Kasumi-1 (cell line): ENCODE results near the gene FDPS.
"Not testable (repeated sequence)": the region's sequence is repeated elsewhere in the genome, so short reads cannot be mapped to it uniquely, and the experiment has no call there.

ENCODE experiments used
- DNase-seq, 2 experiments: peaks; one replicate each; lab custom pipeline; 2025; lab: John Stamatoyannopoulos, UW

FDPS gene

DNA sequence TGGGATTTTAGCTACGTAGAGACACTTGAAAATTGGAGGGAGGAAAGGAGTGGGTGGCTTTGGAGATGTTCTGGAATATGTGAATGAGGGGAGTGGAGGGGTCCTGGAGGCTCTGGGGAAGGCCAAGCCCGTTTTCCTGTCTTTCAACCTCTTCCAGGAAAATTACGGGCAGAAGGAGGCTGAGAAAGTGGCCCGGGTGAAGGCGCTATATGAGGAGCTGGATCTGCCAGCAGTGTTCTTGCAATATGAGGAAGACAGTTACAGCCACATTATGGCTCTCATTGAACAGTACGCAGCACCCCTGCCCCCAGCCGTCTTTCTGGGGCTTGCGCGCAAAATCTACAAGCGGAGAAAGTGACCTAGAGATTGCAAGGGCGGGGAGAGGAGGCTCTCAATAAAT lies 11.6 kb downstream of the FDPS start:
- no peak for DNase-seq

DNA sequence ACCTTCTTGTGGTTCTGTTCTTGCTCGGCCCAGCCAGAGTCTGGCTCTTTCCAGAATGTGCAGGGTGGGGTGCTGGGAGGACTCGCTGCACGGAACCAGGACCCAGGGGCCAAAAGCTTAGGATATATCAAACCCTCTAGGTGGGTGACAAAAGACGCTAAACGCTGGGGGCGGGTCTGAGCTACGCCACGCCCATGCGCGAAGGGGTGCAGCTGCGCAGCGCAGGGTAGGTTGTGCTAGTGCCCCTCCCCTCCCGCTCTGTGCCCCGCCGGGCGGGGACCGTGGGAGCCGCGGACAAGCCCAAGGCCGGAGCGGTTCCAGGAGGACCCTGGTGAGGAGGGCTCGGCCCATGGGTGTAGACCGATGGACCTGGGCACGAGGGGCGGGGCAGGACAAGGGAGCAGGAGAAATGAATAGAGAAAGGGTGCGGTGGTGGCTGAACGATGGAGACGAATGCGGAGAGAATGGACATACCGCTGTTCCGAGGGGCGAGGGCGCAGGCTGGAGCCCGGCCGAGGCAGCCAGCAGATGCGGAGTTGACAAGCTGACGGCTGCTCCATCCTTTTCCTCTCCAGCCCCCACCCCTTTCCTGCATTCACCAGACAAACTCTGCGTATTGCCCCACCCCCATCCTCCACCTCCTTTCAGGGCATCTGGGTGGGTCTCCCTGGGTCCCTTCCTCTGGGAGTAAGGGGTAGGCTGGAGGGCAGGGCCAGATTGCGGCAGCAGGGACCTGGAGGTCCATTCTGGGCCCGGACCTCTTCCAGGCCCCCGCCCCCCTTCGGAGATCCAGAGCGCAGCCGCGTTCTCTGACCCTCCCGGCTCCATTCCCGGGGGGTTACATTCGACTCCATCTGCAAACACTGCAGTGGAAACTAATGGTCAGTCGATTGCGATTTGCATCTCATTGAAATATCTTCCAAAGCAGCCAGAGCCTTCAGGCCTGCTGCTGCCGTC lies 12.3 kb downstream of the FDPS start, which contains the start of gene RUSC1:
RUSC1 (plus strand) TSS at position 234 of the 957 bp plus-strand sequence. CDS start 880 bp downstream, outside the sequence.
- DNase-seq = no peak

DNA sequence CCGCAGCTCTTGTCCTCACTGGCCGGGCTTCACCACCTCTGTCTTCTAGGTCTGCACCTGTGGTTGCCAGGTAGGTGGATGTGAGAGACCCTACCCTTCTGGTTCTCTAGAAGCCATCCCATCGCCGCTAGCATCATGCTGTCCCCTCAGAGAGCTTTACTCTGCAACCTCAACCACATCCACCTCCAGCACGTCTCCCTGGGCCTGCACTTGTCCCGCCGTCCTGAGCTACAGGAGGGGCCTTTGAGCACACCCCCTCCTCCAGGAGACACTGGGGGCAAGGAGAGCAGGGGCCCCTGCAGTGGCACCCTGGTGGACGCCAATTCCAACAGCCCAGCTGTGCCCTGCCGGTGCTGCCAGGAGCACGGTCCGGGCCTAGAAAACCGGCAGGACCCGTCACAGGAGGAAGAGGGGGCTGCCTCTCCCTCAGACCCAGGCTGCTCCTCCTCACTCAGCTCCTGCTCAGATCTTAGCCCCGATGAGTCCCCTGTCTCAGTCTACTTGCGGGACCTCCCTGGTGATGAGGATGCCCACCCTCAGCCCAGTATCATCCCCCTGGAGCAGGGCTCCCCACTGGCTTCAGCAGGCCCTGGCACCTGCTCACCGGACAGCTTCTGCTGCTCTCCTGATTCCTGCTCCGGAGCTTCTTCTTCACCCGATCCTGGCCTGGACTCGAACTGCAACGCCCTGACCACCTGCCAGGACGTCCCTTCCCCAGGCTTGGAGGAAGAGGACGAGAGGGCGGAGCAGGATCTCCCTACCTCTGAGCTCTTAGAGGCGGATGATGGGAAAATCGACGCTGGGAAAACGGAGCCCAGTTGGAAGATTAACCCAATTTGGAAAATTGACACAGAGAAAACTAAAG lies 13.2 kb downstream of the FDPS start:
- DNase-seq = no peak

DNA sequence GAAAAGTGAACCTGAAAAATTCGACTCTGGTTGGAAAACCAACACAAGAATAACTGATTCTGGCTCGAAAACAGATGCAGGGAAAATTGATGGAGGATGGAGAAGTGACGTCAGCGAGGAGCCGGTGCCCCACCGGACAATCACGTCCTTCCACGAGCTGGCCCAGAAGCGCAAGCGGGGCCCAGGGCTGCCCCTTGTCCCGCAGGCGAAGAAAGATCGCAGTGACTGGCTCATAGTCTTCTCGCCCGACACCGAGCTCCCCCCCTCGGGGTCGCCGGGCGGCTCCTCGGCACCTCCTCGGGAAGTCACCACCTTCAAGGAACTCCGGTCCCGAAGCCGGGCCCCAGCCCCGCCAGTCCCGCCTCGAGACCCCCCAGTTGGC lies 13.9 kb downstream of the FDPS start:
- DNase-seq = peak; percentile 22 to 44

DNA sequence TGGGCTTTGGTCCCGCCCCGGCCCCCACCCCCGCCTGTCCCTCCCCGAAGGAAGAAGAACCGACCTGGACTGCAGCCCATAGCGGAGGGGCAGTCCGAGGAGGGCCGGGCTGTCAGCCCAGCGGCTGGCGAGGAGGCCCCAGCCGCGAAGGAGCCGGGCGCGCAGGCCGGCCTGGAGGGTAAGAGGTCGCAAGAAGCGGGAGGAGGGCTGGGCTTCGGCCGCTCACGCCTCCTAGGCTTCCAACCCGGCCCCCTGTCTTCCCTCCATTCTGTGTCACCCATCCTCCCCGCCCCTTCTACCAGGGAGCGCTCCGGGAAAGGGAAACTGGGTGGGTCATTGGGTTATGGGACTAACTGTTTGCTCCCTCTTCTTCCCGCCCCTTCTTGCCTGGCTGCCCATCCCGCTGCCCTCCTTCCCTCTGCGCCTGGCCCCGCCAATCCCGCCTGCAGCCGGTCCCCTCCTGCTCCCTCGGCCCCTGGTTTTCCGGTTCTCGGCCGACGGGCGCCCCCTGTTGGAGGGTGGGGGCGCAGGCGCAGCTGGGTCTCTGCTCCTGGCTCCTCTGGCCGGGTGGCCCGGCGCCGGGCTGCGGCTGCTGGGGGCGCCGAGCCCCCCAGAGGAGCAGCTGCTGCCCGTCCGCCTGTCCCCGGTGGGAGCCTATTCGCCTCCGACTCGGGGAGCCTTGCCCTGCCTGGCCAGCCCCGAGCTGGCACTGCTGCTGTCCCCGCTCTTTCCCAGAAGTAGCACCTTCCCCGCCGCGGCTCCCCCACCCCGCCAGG lies 14.5 kb downstream of the FDPS start:
- peak; percentile 95 to 96 for DNase-seq

DNA sequence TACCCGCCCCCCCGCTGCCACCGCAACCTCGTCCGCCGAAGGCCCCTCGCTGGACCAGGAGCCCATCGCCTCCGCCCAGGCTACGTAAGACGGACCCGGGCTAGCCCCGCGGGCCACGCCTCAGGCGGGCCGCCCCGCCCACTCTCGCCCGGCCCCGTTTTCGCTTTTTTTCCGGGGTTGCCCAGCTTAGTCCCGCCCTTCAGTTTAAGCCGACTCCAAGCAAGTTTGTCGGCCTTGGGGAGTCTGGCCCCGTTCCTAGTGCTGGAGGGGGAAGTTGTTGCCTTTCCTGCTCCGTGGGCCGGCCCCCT lies 15.0 kb downstream of the FDPS start:
- peak; percentile 73 to 79 for DNase-seq

DNA sequence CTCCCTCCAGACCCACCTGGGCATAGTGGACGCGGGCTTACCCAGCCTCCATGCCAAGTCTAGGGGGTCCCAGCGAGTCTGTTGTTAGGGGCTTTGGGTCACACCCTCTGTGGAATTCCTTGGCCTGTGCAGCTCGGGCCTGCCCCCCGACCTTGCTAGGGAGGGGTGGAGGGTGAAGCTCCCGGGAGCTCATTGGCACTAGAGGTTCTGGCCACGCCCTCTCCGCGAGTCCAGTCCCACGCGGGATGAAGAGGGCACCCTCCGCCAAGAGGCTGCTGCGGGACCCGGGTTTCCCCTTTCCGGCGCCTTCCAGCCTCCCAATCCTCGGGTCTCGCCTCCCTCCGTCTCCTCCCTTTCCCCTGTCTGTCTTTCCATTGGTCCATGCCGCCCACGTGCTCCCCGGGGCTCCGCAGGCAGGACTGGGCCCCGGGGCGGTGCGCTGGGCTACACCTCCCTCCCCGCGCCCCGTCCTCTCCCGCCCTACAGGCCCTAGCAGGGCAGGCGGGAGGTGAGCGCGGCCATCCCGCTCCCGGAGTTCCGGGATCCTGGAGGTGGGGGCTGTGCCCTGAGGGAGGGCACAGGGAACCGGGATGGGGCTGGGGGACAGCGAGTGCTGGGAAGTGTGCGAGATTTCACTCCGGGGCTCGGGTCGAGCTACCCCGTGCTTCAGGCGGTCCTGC lies 15.5 kb downstream of the FDPS start:
- peak; percentile 96 to 98 for DNase-seq

DNA sequence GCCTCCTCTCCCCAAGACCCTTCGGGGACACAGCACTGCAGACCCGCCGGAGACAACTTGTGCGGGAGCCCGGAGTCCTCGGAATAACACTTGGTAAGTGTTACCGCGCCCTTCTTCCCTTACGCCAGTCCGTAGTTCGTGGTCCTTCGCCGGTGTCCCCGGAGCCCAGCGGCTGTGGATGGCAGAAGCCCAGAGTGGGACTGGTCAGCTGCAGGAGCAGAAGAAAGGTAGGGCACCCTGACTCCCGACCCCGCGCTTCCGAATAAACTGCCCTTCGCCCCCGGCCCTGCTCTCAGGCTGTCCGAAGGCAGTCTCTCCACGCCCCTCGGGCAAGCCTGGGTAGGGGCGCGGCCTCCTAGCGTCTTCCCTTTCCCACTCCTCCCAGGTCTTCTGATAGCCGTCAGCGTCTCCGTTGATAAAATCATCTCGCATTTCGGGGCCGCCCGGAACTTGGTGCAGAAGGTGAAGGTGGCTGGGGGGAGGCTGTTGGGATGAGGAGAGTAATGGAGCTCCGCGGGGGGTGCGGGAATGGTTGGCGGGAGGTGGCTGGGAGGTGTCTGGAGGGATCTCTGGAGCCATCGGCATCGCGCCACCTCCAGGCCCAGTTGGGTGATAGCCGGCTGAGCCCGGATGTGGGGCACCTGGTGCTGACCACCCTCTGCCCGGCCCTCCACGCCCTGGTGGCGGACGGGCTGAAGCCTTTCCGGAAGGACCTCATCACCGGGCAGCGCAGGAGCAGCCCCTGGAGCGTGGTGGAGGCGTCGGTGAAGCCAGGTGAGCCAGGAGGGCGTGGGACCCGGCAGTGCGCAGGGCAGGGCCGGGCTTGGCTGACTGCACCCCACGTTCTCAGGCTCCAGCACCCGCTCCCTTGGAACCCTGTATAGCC lies 16.3 kb downstream of the FDPS start:
- DNase-seq = peak; percentile 60 to 67

DNA sequence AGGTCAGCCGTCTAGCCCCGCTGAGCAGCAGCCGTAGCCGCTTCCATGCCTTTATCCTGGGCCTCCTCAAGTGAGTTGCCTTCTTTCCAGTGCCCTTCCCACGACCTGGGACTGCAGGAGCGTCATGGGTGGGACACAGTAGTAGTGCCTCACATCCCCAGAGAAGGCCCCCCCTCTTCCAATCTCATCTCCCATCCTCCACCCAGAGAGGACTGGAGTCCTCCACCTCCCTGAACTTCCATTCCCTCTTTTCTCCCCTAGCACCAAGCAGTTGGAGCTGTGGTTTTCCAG lies 16.9 kb downstream of the FDPS start:
- no peak for DNase-seq

DNA sequence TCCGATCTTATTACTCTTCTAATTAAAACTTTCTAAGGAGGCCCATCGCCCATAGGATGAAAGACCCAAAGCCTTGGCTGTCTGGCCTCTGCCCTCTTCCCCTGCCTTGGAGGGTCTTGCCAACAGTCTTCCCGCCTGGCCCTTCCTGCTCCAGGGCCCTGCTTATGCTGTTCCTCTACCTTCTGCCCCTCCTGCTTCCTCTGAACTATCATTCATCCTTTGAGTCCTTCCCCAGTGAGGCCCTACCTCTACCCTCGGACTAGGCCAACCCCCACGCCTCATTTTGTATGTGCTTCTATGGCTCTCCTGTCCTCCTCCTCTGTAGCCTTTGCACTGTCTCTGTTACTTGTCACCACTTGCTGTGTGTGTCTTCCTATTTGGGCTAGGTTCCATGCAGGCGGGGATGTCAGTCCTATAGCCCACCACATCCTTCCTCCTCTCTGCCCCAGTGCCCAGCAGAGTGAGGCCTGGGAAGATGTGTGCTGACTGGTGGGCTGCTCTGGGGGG lies 17.4 kb downstream of the FDPS start:
- no peak for DNase-seq

DNA sequence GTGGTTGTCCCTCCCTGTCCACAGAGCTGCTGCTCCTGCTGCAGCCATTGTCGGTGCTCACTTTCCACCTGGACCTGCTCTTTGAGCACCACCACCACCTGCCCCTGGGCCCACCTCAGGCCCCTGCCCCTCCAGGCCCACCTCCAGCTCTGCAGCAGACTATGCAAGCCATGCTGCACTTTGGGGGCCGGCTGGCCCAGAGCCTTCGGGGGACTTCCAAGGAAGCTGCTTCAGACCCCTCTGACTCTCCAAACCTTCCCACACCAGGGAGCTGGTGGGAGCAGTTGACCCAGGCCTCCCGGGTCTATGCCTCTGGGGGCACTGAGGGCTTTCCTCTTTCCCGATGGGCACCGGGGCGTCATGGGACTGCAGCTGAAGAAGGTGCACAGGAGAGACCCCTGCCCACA lies 18.0 kb downstream of the FDPS start:
- no peak for DNase-seq

DNA sequence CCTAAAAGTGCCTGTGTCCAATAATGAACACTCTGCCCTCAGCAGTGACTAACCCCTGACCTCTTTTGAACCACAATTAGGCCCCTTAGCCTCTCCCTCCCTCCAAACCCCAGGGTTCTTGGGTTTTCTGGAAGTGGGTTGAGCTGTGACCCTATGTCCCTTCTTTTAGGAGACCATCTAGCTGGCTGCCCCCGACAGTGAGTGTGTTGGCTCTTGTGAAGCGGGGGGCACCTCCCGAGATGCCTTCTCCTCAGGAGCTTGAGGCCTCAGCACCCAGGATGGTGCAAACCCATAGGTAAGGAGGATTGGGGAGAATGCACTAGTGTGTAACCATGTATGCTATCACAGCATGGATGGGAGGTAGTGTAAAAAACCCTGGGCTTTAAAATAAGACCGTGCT lies 19.3 kb downstream of the FDPS start:
- no peak for DNase-seq

DNA sequence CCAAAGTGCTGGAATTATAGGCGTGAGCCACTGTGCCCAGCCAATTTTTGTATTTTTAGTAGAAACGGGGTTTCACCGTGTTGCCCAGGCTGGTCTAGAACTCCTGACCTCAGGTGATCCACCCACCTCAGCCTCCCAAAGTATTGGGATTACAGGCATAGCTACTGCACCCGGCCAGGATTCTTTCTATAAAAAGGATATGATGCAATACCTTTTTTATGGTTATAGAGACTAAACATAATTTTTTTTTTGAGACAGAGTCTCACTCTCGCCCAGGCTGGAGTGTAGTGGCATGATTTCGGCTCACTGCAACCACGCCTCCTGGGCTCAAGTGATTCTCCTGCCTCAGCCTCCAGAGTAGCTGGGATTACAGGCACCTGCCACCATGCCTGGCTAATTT lies 20.2 kb downstream of the FDPS start:
- not testable (repeated sequence) for DNase-seq

DNA sequence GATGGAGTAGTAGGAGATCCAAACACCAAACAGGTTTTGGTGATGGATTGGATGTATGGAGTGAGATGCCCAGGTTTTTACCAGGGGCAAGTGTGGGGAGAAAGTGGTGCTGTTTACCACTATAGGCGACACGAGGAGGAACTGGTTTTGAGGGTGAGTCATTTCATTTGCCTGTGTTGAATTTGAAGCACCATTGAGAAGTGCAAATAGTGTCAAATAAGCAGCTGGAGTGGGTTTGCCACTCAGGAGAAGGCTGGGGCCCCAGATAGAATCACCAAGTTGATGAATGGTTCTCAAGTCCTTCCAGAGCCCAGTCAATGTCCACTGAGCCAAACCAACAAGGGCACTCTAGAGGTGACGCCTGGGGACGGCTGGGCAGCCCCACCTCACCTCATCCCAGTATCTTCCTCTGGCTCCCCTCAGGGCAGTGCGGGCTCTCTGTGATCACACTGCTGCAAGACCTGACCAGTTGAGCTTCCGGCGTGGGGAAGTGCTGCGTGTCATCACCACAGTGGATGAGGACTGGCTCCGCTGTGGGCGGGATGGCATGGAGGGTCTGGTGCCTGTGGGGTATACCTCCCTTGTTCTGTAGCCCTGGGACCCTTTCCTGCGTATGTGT lies 21.4 kb downstream of the FDPS start:
- DNase-seq = no peak

DNA sequence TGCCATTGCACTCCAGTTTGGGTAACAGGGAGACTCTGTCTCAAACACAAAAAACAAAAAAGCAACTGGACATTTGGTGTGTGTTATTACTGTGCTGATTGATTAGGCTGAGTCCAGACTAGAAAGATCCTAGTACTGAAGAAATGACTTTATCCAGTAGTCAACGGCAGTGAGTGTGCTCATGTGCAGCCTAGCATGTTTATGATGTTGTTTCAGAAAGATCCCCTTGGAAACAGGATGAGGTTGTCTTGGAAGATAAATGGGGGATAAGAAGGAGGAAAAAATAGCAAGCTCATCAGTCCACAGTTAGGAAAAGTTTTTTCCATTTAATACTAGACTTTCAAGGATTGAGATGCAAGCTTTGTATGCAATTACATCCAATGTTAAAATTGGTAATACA lies 26.3 kb downstream of the FDPS start:
- DNase-seq = no peak

DNA sequence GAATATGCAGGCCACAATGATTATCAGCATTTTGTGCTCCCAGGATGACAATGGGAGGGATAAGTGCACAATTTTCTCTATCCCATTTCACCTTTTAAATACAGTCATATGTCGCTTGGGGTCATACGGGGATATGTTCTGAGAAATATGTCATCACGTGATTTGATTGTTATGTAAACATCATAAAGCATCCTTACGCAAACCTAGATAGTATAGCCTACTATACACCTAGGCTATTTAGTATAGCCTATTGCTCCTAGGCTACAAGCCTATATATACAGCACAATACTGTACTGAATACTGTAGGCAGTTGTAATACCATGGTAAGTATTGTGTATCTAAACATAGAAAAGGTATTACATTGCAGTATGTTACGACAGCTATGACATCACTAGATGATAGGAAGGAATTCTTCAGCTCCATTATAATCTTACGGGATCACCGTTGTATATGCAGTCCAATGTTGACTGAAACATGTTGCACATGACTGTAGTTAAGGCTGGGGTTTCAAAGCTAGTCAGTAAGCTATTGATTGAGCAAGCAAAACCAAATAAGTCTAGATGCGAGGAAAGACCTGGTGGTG lies 30.9 kb downstream of the FDPS start:
- no peak for DNase-seq

DNA sequence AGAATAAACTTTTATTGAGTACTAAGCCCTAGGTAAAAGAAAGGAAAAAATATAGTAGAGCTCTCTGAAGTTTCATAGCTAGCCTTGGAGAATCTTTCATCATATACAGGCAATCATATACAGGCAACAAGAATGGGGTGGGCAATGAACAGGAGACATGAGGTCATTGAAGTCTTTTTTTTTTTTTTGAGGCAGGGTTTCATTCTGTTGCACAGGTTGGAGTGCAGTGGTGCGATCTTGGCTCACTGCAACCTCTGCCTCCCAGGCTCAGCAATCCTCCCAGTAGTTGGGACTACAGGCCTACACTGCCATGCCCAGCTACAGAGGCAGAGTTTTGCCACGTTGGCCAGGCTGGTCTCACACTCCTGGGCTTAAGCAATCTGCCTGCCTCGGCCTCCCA lies 34.2 kb downstream of the FDPS start:
- DNase-seq = no peak

DNA sequence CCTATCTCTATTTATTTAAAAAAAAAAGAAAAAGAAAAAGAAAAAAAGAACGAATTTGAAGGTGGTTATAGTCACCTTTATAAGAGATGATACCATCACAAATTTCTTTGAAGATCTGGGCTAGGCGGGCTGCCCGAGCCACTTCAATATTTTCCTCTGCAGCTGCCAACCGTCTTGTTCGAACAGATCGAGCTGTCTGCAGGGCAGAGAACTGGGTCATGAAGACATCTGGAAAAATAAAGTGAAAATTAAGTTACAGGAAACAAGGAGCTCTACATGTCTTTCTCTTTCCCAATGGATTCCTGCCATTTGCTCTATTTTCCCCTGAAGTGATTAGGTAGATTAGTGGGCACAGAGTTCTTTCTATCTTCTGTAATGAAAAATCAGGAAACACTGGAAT lies 44.0 kb downstream of the FDPS start:
- DNase-seq = no peak

DNA sequence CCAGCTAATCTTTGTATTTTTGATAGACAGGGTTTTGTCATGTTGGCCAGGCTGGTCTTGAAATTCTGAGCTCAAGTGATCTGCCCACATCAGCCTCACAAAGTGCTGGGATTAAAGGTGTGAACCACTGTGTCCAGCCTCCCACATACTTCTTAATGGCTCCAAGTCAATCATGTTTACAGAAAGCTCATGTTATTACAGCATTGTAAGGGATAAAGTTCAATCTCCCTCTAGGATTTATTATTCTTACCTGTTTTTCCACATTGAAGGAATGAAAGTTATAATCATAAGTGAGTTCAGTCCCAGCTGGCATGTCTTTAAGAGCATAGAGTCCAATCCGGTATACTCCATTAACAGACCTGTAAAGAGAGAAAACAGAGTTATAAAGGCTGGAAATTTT lies 51.4 kb downstream of the FDPS start:
- DNase-seq = no peak
